DMS 273 treated with DMSO at 0.1 percent for 48 hours (cell line): ENCODE data around the gene TEX13C.
"Not testable (repeated sequence)": the region's sequence is repeated elsewhere in the genome, so short reads cannot be mapped to it uniquely, and the experiment has no call there.

Source experiments
- DNase-seq: peaks from one replicate; lab custom pipeline; 2025; lab: John Stamatoyannopoulos, UW

Gene TEX13C

DNA sequence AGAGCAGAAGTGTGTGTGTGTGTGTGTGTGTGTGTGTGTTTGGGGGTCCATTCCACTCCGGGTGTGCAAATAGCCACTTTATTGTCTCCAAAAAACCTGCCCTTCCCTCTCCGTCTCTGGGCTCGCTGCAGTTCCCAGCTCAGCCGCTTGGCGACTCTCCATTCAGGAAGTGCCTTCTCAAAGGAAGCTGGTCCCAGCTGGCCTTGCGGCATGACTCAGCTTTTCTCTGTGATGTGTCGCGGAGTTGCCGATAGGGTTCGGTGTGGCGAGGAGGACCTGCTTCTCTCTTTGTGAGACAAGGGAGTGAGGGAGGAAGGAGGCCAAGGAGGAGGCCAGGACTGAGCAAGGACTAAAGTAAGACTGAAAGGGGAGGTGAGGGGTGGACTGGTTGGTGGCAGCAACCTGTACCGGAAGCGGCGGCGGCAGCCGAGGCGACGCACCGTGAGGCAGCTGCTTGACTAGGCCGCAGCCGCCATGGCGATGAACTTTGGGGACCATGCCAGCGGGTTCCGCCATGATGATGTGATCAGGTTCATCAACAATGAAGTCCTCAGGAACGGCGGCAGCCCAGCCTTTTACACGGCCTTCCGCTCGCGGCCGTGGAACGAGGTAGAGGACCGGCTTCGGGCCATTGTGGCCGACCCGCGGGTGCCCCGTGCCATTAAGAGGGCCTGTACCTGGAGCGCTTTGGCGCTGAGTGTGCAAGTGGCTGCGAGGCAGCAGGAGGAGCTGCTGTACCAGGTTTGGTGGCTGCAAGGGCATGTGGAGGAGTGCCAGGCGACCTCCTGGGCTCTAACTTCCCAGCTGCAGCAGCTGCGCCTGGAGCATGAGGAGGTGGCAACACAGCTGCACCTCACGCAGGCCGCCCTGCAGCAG, at the start of gene TEX13C:
TEX13C (plus strand) TSS at position 226 of the 876 bp plus-strand sequence; CDS start at position 475, 249 bp downstream.
- no peak for DNase-seq

GRCh38 chrX:125287282-125287681, 32.4 kb upstream of the TEX13C start:
- no peak for DNase-seq

GRCh38 chrX:125288343-125288742, 31.3 kb upstream of the TEX13C start:
- DNase-seq: no peak

GRCh38 chrX:125289209-125289608, 30.5 kb upstream of the TEX13C start:
- DNase-seq: no peak

DNA sequence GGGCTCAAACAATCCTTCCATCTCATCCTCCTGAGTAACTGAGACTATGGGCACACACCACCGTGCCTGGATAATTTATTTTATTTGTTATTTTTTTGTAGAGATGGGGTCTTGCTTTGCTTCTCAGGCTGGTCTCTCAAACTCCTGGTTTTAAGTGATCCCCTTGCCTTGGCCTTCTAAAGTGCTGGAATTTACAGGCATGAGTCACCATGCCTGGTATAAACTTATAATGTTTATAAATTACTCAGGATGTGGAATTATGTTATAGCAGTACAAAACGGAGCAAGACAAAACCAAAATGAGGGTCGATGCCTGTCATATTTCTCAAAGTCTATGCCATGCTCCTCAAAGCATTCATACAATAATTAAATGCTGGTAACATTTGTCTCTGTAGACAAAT, 29.8 kb upstream of the TEX13C start:
- DNase-seq: no peak

- DNase-seq: no peak
These were observed 28.5 kb upstream of the TEX13C start for GRCh38 chrX:125291124-125291523.

DNA sequence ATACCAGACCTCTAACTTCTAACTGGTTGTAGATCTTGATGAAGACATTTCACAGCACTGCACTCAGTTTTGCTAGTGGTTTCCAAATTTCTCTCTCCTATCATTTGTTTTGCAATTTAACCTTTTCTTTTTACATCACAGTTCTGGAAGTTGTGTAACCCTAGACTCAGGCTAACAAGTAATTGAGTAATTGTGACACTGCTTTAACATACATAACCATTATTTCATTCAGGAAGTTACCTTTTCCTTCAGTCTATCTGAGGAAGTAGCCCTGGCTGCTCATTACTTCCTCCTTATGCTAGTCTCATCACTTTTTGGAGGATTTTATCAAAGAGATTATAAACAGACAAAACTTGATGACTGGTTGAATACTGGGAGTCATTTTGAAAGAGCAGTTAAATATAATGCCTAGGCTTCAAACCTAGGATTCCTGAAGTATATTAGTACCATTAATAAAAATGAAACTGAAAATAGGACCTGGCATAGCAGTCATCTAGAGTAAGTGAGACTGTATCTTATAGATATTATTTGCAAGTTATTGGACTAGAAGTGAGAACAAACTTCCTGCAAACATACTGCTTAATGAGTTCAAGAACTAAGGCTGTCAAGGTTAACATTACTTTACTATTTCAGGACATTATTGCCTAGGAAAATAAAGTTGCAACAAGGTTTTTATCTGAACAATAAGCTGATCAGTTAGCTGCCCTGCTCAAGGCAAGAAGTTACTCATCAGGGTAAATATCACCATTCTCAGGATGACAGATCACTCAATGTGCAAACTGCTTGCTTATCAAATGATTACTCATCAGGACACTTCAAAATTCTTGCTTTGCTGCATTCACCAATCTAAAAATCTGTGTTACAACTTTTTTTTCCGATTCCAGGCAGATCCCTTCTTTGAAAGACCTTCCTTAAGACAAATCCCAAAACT, 25.6 kb upstream of the TEX13C start:
- no peak for DNase-seq

DNA sequence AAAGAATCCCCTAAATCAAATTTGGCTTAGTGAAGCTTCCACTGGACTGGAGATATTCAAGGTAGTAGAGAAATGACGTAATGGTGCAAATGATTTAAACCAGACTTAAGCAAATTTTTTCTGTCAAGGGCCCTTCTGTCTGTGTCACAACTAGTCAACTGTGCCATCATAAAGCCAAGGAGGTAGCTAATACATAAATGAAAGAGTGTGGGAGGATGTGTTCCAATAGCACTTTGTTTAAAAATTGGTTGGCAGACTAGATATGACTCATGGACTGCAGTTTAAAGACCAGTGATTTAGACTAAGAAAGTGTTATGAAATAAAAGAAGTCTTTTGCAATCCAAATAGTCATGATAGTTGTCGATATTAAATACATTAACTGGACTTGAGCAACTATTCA, 24.3 kb upstream of the TEX13C start:
- no peak for DNase-seq

GRCh38 chrX:125298871-125299270, 20.8 kb upstream of the TEX13C start:
- no peak for DNase-seq

DNA sequence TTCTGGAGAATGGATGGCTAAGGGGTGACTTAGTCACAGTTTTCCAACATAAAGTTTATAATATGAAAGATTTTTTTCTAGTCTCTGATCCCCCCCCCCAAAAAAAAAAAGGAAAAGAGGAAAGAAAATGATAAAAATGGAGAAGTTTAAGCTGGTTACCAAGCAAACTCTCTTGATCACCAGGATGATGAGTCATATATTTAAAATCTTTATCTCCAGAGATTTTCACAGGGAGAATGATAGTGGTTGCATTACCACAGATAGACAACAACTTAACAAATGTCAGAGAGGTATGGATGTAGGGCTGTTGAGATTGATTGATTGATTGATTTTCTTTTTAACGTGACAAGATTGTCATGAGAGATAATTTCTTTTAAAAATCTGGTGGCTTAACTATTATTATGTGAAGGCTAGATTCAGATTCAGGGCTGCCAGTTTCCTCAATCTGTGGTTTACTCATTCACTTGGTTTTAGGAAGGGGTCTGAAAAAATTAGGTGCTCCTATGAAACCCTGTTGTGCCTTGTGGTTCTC, 13.3 kb upstream of the TEX13C start:
- DNase-seq: no peak

DNA sequence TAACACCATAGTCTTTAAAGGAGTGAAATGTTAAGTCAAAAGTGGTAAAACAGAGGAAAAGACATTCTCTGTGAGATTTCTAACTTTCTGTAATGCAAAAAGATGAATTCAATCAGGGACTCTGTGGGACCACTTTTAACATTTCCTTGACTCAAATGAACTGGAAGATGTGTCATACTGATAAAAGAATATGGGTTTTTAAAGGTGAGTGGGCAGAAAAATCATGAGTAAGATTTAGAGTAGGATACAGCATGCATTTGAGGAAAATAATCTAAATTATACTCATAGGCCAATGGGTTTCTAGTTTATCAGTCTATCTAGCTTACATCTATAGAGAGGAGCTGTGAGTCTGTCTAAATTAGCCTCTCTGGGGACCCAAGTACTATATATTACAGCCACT, 11.0 kb upstream of the TEX13C start:
- no peak for DNase-seq

DNA sequence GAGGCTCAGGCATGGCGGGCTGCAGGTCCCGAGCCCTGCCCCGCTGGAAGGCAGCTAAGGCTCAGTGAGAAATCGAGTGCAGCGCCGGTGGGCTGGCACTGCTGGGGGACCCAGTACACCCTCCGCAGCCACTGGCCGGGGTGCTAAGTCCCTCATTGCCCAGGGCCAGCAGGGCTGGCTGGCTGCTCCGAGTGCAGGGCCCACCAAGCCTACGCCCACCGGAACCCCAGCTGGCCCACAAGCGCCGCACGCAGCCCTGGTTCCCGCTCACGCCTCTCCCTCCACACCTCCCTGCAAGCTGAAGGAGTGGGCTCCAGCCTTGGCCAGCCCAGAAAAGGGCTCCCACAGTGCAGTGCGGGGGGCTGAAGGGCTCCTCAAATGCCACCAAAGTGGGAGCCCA, 505 bp upstream of the TEX13C start:
- DNase-seq: not testable (repeated sequence)

- DNase-seq: no peak
These were observed 2.8 kb downstream of the TEX13C start for GRCh38 chrX:125322431-125322830.

GRCh38 chrX:125326599-125326998, 6.9 kb downstream of the TEX13C start:
- no peak for DNase-seq

GRCh38 chrX:125327891-125328290, 8.2 kb downstream of the TEX13C start:
- DNase-seq: no peak

- no peak for DNase-seq
These were observed 13.9 kb downstream of the TEX13C start for GRCh38 chrX:125333583-125333982.

DNA sequence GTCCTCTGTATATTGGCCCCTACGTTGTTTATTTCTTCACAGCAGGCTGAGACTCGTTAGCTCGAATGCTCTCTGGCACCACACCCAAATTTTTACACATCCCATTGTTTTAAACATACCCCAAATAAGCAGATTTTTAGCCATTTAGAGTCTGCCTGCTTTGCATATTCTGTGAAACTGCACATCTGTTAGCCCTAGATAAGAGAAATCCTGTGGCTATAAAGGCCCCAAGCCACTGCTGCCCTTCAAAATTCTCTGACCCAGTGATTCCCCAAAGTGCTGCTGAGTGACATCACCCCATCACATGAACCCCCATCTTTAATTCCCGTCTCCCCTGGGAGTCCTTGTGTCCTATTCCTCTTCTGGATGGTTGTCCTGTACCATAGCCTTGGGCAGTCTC, 20.8 kb downstream of the TEX13C start:
- no peak for DNase-seq

DNA sequence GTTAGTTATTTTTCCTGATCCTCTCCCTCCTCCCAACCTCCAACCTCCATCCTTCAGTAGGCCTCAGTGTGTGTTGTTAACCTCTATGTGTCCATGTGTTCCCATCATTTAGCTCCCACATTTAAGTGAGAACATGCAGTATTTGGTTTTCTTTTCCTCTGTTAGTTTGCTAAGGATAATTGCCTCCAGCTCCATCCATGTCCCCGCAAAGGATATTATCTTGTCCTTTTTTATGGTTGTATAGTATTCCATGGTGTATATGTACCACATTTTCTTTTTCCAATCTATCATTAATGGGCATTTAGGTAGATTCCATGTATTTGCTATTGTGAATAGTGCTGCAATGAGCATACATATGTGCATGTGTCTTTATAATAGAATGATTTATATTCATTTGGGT, 54.5 kb downstream of the TEX13C start:
- no peak for DNase-seq
